Smooth muscle cell (in vitro differentiated cells): Measurements from ENCODE around the gene DDX17. TPM values are rescaled to one million over a fixed set of nuclear protein-coding genes. Genes with fewer than 3 reads are reported as not detected.
A peak's percentile ranks its signal among the peaks of the same experiment; 100 is the strongest.
"Not testable (repeated sequence)": the region's sequence is repeated elsewhere in the genome, so short reads cannot be mapped to it uniquely, and the experiment has no call there.

Experiments
- DNase-seq: peaks from one replicate; lab custom pipeline; 2025; ENCODE audit not compliant: unreplicated experiment; lab: John Stamatoyannopoulos, UW
- H2AFZ ChIP-seq: fragments of 200-600 bp; sonication (generic); 2 replicates; pipeline ENCODE4 v1.6.0; 2016; ENCODE audit warnings: antibody characterized with exemption, low read depth, mild to moderate bottlenecking
- H3F3A ChIP-seq: fragments of 200-600 bp; sonication (generic); 2 replicates; pipeline ENCODE4 v1.6.0; 2017; ENCODE audit warnings: antibody characterized with exemption, low read depth
- H3K27ac ChIP-seq: fragments of 200-600 bp; sonication (generic); 2 replicates; pipeline ENCODE4 v1.5.1; 2016; ENCODE audit warnings: low read depth, mild to moderate bottlenecking
- H3K27me3 ChIP-seq: fragments of 200-600 bp; sonication (generic); 2 replicates; pipeline ENCODE4 v1.6.1; 2016; ENCODE audit warnings: low read depth, mild to moderate bottlenecking
- H3K36me3 ChIP-seq: fragments of 200-600 bp; sonication (generic); 2 replicates; pipeline ENCODE4 v1.5.1; 2016; ENCODE audit warnings: low read depth
- H3K4me1 ChIP-seq: fragments of 200-600 bp; sonication (generic); 2 replicates; pipeline ENCODE4 v1.5.1; 2016; ENCODE audit warnings: low read depth
- H3K4me2 ChIP-seq: fragments of 200-600 bp; sonication (generic); 2 replicates; pipeline ENCODE4 v1.6.0; 2016; ENCODE audit warnings: mild to moderate bottlenecking
- H3K4me3 ChIP-seq: fragments of 200-600 bp; sonication (generic); 2 replicates; pipeline ENCODE4 v1.5.1; 2016; ENCODE audit warnings: mild to moderate bottlenecking
- H3K79me2 ChIP-seq: fragments of 200-600 bp; sonication (generic); 2 replicates; pipeline ENCODE4 v1.6.0; 2016; ENCODE audit warnings: low read depth, mild to moderate bottlenecking
- H3K9ac ChIP-seq: fragments of 200-600 bp; sonication (generic); 2 replicates; pipeline ENCODE4 v1.6.0; 2016; ENCODE audit warnings: low read depth
- H3K9me3 ChIP-seq: fragments of 200-600 bp; sonication (generic); replicated peaks from 2 replicates; pipeline ENCODE4 v1.5.1; 2016; ENCODE audit warnings: low read depth
- H4K20me1 ChIP-seq: fragments of 200-600 bp; sonication (generic); 2 replicates; pipeline ENCODE4 v1.6.0; 2016; ENCODE audit warnings: low read depth
- CTCF ChIP-seq: fragments of 200-600 bp; sonication (generic); IDR thresholded peaks from 2 replicates; pipeline ENCODE4 v1.5.1; 2017; ENCODE audit warnings: borderline replicate concordance, mild to moderate bottlenecking, antibody characterized with exemption; ENCODE audit not compliant: insufficient read depth, poor library complexity, severe bottlenecking
- WGBS: methylation state at CpG from one replicate; pipeline ENCODE4 v1.1.7; 2016; ENCODE audit warnings: low lambda C conversion rate; 5-methylcytosine and 5-hydroxymethylcytosine counted together
- polyA plus RNA-seq: library from polyadenylated mRNA; unstranded; fragments of >200 nt; fragmentation: Nextera tagmentation; extraction: Ambion mirVana; gene quantifications from 2 replicates; pipeline ENCODE4 v1.2.1, GENCODE V29; 2016
- total RNA-seq: library from RNA; depleted of rRNA; stranded (reverse); fragments of >200 nt; gene quantifications from 2 replicates; pipeline ENCODE4 v1.2.3, GENCODE V29; 2014

DDX17 gene
- total and polyA plus RNA-seq, 2 experiments from 2014 or later, result 11.5 to 182 TPM

GRCh38 chr22:38477585-38477984 lies 28.5 kb downstream of the DDX17 start:
- peaks cover 36% of the 10 kb centered on the region for H3F3A ChIP-seq
- H3K4me1 ChIP-seq, result no peaks in the 10 kb centered on the region
- WGBS, result 84% methylated on average over 1 of the region's 1 CpG
- no peak overlapping the region for H3K4me2 ChIP-seq
- no peak for DNase-seq
- no peak overlapping the region for H3K4me3 ChIP-seq
- H3K27me3 ChIP-seq, result no peaks in the 10 kb centered on the region
- no peaks in the 10 kb centered on the region for H3K9me3 ChIP-seq
- H3K9ac ChIP-seq, result no peak overlapping the region
- no peak overlapping the region for H3K27ac ChIP-seq
- no peak for TF ChIP-seq CTCF
- peaks cover 59% of the 10 kb centered on the region for H4K20me1 ChIP-seq
- no peaks in the 10 kb centered on the region for H3K36me3 ChIP-seq
- H3K79me2 ChIP-seq, result peaks cover 9% of the 10 kb centered on the region
- H2AFZ ChIP-seq, result no peak overlapping the region

DNA sequence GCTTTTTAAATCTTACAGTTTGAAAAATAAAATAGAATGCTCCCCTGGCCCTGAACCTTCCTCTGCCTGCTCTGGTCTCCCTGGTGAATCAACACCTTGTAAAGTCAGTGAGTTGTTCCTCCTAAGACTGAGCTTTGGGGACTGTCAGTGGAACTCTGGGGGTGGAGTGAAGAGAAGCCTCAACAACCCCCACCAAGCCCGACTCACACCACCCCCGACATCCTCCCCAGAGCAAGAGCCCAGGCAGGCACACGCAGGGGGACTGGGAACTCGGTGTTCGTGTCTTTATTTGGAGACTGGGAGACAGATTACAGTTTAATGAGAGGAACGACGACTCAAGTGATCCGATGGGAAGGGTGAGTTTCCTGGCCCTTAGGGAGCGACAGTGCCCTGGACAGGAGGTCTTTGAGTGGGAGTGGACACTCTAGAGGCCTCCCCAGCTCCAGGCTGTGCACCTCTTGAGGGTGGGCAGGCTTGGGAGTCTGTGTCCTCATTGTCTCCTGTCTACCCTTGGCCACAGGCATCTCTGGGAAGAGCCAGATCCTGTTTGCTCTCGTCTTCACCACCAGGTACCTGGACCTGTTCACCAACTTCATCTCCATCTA lies 32.0 kb downstream of the DDX17 start:
- H3K27ac ChIP-seq, result peak overlapping the region; percentile 13
- no peaks in the 10 kb centered on the region for H3K27me3 ChIP-seq
- H3K9ac ChIP-seq, result no peak overlapping the region
- H2AFZ ChIP-seq, result no peak overlapping the region
- H3K4me1 ChIP-seq, result no peaks in the 10 kb centered on the region
- no peaks in the 10 kb centered on the region for H3K9me3 ChIP-seq
- H3F3A ChIP-seq, result peaks cover 7% of the 10 kb centered on the region
- H3K79me2 ChIP-seq, result peaks cover 43% of the 10 kb centered on the region
- peaks cover 56% of the 10 kb centered on the region for H4K20me1 ChIP-seq
- H3K4me3 ChIP-seq, result no peak overlapping the region
- no peak for DNase-seq
- 51% methylated on average over 10 of the region's 10 CpGs for WGBS
- TF ChIP-seq CTCF, result no peak
- no peaks in the 10 kb centered on the region for H3K36me3 ChIP-seq
- H3K4me2 ChIP-seq, result no peak overlapping the region

DNA sequence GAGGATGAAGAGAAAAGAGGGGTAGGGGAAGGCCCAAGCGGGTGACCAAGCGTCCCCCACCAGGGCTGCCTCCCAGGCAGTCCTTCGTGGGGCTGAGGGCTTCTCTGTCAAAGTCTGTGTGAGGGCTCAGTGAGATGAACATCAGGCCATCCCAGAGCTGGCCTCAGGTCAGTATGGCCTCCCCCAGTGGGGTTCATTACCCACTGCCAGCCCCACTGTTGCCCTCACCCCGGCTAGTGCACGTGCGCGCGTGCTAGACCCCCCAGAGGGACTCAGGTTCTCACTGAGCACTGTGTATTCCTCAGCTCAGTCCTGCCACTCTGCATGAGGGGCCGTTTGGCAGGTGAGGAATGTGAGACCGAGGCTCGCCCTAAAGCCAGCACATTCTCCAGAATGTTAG lies 34.9 kb downstream of the DDX17 start:
- Histone ChIP-seq H2AFZ (no peak overlapping the region), H3K4me1 (peaks cover 8% of the 10 kb centered on the region), H3K27ac (no peak overlapping the region), H3K4me3 (no peak overlapping the region), H3K79me2 (peaks cover 56% of the 10 kb centered on the region), H3K27me3 (no peaks in the 10 kb centered on the region), H3F3A (peaks cover 14% of the 10 kb centered on the region), H3K9me3 (no peaks in the 10 kb centered on the region), H4K20me1 (peaks cover 47% of the 10 kb centered on the region), H3K9ac (no peak overlapping the region), H3K36me3 (no peaks in the 10 kb centered on the region), H3K4me2 (no peak overlapping the region)
- 96% methylated on average over 11 of the region's 11 CpGs for WGBS
- no peak for TF ChIP-seq CTCF
- no peak for DNase-seq

DNA sequence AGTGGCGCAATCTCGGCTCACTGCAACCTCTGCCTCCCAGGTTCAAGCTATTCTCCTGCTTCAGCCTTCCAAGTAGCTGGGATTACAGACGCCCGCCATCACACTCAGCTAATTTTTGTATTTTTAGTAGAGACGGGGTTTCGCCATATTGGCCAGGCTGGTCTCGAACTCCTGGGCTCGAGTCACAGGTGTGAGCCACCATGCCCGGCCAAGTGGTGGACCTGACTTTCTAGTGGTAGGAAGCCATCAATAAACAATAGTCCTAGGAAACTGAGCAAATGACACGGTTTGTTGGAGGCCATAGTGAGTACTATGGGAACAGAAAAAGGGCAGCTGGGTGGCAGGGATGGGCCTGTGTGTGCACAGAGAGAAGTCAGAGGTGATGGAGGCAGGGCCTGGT lies 35.9 kb downstream of the DDX17 start:
- H3K9ac ChIP-seq, H3K27me3 ChIP-seq, H2AFZ ChIP-seq, H3K9me3 ChIP-seq, DNase-seq, H3K27ac ChIP-seq, H3K4me3 ChIP-seq, H3K36me3 ChIP-seq, H3K4me1 ChIP-seq, H3K4me2 ChIP-seq: not testable (repeated sequence)
- Histone ChIP-seq H3F3A (peaks cover 10% of the 10 kb centered on the region), H4K20me1 (peaks cover 47% of the 10 kb centered on the region), H3K79me2 (peaks cover 56% of the 10 kb centered on the region)
- 99% methylated on average over 10 of the region's 10 CpGs for WGBS
